GM12892 (cell line): ENCODE measurements around the gene SPRTN.
"Not testable (repeated sequence)": the region's sequence is repeated elsewhere in the genome, so short reads cannot be mapped to it uniquely, and the experiment has no call there.

ENCODE experiments used
- DNase-seq: peaks from one replicate; pipeline ENCODE4 v3.0.0; 2011; ENCODE audit not compliant: insufficient read length
- FAIRE-seq: peaks from 2 replicates; lab custom pipeline; 2011; peaks lifted over from hg19 to GRCh38; lab: Jason Lieb, UNC
- POLR2A ChIP-seq: IDR thresholded peaks from 2 replicates; pipeline ENCODE4 v1.6.1; 2011; ENCODE audit warnings: low read depth, low read length, control low read depth
- POLR2AphosphoS5 ChIP-seq: IDR thresholded peaks from 2 replicates; pipeline ENCODE4 v1.6.1; 2011; ENCODE audit warnings: low read depth, low read length, control low read depth
- TAF1 ChIP-seq: IDR thresholded peaks from 2 replicates; pipeline ENCODE4 v1.6.1; 2011; ENCODE audit warnings: low read depth, mild to moderate bottlenecking, control low read depth, low read length, borderline replicate concordance

The SPRTN gene

DNA sequence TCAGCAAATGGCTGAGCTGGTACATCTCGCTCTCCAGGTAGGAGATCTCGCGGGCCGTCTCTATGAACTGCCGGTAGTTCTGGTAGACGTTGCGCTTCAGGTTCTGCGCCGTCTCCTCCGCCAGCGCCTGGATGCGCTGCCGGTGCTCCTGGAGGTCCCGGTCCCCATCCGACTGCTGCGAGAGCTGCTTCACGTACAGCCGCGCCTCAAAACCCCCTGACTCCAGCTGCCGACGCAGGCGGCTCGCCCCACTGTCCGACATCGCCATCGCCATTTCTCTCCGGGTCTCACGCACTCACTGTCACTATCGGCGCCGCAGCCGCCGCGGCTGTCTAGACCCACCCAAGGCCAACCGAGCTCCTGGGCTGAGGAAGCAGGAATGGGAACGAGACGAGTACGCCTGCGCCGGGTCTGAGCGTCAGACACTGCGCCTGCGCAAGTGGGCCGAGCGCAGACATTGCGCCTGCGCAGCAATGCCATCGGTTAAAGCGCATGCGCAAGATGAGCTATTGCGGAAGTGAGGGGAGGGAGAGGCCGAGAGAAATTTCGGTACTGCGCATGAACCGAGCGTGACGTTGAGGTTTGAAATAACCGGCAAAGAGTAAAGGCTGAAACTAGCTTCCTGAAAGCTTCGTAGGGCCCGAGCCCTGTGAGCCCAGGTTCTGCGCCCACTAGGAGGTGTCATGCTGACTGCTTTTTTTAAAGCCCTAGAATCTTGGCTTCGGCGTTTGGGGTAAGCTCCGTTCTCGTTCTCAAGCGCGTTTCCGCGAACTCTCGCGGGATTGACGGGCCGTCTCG, 422 bp upstream of the SPRTN start, which contains the start of gene EXOC8:
Gene EXOC8, minus strand, starts transcription at position 381 of the 798 bp plus-strand sequence. Its CDS starts 107 bp downstream, at position 274.
- FAIRE-seq, result peak; percentile 99
- TF ChIP-seq POLR2AphosphoS5, result peak; percentile 80
- TF ChIP-seq POLR2A, result peak; percentile 84
- peak; percentile 86 for TF ChIP-seq TAF1
- DNase-seq, result peak; percentile 82

- FAIRE-seq (no peak), DNase-seq (no peak)
- TF ChIP-seq POLR2AphosphoS5 (no peak), POLR2A (no peak), TAF1 (no peak)
These were observed 2.4 kb downstream of the SPRTN start for GRCh38 chr1:231340328-231341013.

- no peak for DNase-seq
- TF ChIP-seq TAF1, result no peak
- TF ChIP-seq POLR2A, result no peak
- TF ChIP-seq POLR2AphosphoS5, result no peak
- FAIRE-seq, result no peak
These were observed 9.9 kb downstream of the SPRTN start for GRCh38 chr1:231347961-231348360.

DNA sequence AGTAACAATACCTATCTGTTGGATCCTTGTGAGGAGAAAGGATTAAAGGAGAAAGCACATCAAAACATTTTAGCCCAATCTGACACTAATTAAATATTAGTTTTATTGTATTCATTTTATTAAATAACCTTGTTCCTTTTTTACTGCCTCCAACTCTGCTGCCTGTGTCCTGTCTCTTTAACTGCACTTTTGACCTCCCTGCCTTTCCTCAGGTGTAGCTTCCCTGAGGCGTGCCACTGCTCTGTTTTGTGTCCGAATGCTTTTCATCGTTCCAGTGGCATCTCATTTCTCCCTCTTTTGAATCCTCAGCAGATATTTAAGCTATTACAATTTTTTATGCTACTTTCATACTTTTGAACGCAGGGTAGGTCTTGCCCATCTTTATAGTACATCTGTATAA, 10.3 kb downstream of the SPRTN start:
- DNase-seq (no peak), FAIRE-seq (no peak)
- TF ChIP-seq TAF1 (no peak), POLR2AphosphoS5 (no peak), POLR2A (no peak)

- not testable (repeated sequence) for FAIRE-seq, DNase-seq
These were observed 10.8 kb downstream of the SPRTN start for GRCh38 chr1:231348856-231349255.

DNA sequence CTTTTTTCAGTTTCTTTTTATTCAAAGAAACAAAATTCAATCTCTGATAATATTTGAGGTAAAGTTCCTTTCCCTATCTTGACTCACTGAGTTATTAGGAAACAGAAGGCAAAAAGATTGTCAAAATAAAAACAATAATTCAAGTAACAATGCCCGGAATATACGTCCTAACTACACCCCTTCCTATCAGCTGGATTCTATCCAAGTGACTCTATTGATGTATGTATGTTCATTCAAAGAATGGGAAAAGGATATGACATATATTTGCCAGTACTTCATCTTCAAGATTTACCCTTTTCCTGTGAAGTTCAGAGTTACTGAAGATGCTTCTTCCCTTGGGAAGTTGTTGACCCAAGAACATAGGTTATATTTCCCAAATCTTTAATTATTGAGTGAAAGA, 13.7 kb downstream of the SPRTN start:
- TF ChIP-seq TAF1 (no peak), POLR2A (no peak), POLR2AphosphoS5 (no peak)
- no peak for DNase-seq
- no peak for FAIRE-seq

- DNase-seq (no peak), FAIRE-seq (no peak)
- TF ChIP-seq TAF1 (no peak), POLR2A (no peak), POLR2AphosphoS5 (no peak)
These were observed 15.0 kb downstream of the SPRTN start for GRCh38 chr1:231353086-231353485.

GRCh38 chr1:231354330-231355020, 16.4 kb downstream of the SPRTN start:
- FAIRE-seq (no peak), DNase-seq (no peak)

DNA sequence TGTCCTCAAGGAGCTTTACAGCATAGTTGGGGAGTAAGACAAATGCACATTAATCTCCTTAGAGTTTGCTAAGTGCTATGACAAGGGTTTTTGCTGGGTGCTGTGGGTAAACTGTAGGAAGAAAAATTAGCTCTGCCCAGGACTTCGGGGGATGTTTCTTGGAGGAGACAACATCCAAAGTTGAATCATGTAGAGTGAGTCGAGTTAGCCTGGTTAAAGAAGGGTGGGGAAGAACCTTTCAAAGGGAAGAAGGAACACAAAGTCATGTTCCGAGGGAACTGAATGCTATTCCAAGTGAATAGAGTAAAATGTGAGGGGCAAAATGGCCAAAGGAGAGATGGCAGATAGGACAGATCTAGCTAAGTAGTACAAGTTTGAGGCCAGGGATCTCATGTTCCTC, 17.1 kb downstream of the SPRTN start:
- no peak for FAIRE-seq
- TF ChIP-seq POLR2A, result no peak
- no peak for TF ChIP-seq TAF1
- TF ChIP-seq POLR2AphosphoS5, result no peak
- DNase-seq, result no peak

More at GRCh38 chr1:231354330-231355020, 16.4 kb downstream of the SPRTN start:
- no peak for TF ChIP-seq POLR2AphosphoS5
- no peak for TF ChIP-seq TAF1
- TF ChIP-seq POLR2A, result no peak

DNA sequence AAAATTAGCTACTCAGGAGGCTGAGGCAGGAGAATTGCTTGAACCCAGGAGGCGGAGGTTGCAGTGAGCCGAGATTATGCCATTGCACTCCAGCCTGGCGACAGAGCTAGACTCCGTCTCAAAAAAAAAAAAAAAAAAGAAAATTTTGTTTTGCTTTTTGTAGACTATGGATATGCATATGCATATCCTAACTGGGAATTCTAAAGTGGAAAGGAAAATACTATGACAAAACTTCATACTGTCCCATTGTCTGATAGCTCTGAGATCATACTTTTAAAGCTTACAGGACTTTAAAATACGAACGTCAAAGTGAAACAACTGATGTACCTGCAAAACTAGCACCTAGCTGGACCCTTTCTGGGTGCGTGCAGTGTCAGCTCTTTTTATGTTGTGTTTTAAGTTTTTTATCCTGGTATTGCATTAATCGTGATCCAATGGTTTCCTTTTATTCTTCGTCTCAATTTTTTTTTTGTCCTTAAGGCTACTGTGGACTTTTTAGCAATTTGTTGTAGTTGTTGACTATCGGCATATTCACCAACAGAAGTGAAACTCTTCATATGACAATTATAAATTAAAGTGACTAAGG, 19.2 kb downstream of the SPRTN start:
- DNase-seq (no peak), FAIRE-seq (no peak)
- TF ChIP-seq POLR2AphosphoS5 (no peak), TAF1 (no peak), POLR2A (no peak)

DNA sequence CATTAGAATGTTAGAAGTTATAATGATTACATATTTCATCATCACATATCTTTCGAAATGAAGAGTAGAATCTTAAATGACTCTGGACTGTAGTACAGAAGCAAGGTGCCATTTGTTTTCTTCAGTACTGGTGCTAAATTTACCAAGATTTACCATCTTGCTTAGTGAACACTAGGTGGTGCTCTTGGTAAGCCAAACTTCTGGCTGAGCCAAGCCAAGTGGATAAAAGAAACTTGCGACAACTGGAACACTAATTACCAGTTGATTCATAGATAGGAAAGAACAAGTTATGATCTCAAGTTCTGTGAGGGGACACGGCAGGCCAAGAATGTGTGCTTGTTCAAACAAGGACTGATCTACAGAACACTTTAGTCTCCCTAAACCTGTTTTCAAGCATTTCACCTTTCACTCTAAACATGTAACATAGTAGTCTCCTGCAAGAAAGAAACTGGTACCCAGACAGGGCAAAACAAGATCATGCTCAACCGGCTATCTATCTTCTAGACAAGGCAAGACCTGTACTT, 19.8 kb downstream of the SPRTN start:
- FAIRE-seq (peak; percentile 91), DNase-seq (peak; percentile 20)
- TF ChIP-seq TAF1 (no peak), POLR2AphosphoS5 (no peak), POLR2A (no peak)
